Measurements from ENCODE around the gene SMARCC2.
"Not testable (repeated sequence)": the region's sequence is repeated elsewhere in the genome, so short reads cannot be mapped to it uniquely, and the experiment has no call there.

SMARCC2 gene

DNA sequence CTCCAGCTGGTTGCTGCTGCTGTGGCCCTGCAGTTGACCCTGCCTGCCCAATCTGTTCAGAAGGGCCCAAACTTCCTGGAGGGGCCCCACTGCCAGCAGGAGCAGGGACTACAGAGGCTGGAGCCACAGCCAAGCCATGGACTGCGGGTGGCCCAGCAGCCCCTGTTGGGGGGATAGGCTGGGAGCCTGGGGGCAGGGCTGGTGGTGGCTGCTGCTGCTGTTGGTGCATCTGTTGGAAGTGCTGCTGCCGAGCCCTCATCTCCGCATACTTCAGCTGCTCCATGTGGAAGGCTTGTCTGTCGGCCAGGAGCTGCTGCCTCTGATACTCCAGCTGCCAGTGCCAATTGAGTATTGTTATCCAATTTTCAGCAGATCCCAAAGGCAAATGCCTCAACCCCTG, 23.9 kb downstream of the SMARCC2 start:
- H3K4me3 ChIP-seq (ENCODE audit: low read depth, low read length) = no peak overlapping the region

- H3K4me3 ChIP-seq (ENCODE audit: low read depth, low read length) = no peak overlapping the region
Measured at GRCh38 chr12:56164345-56164729, 24.9 kb downstream of the SMARCC2 start.

DNA sequence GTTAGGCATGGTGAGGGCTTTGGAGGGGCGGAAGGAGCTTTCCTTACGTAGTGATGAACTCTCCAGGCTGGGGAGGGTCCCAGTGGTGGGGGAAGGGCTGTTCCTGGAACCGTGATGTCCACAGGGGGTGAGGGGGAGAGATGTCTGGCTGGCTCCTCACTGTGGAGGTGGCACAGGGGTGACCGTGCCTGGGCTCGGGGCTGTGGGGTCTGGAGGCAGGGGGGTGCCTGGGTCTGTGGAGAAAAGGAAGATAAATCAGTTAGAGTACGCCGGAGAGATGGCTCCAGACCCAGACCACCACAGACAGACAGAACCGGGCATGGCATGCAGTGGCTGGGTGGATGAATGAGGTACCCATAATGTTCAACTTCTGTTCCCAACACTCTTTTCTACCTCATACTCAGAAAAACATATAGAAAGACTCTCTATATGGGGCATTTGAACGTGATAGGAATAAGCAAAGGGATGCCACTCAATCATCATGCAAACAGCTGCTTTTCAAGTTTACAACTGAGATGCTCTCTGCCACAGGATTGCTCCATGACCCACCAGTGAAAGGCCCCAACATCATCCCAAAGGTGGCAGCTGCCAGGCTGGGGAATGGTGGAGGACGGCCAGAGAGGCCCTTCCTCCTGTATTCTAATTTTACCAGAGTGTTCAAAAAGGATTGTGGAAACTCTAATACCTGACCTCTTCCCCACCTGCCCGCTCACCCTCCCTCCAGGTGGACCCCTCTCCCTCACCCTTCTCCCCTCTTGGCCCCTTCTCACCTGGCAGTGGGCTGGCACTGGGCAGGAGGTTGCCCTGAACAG, 25.5 kb downstream of the SMARCC2 start:
- H3K4me3 ChIP-seq (ENCODE audit: low read depth, low read length) = no peak overlapping the region

- H3K4me3 ChIP-seq (ENCODE audit: low read depth, low read length) = no peak overlapping the region
Measured at GRCh38 chr12:56162468-56163290, 26.6 kb downstream of the SMARCC2 start.

DNA sequence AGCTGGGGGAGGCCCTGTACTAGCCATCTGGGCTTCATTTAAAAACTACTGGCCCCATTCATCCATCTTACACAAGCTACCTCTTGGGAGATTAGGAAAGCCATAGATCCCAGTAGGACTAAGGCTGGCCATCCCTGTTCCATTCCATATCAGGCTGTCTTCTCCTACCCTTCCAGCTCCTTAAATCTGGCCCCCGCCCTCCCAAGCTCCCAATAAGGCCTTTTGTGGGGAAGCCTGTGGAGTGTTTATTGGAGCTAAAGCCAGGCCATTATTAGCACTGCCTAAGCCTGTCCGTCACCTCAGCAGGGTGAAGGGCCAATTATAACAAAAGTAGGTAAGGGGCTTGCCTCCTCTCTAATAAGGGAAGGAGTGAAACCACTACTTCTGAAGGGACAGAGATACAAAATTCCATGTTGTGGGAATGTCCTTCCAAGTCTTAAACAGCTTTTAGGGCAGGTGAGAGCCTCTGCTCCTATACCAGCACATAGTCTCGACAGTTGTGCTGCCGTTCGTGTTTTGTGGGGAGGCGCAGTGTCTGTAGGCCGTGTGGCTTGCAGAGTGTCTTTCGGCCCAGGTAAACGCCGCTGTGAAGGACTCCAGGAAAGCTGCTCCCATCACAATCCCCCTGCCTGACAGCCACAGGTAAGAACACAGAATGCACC, 27.5 kb downstream of the SMARCC2 start:
- no peak overlapping the region for H3K4me3 ChIP-seq (ENCODE audit: low read depth, low read length)

- H3K4me3 ChIP-seq (ENCODE audit: low read depth, low read length) = no peak overlapping the region
Measured at GRCh38 chr12:56160894-56161689, 28.2 kb downstream of the SMARCC2 start.

- H3K4me3 ChIP-seq (ENCODE audit: low read depth, low read length) = peak overlapping the region; percentile 99
Measured at GRCh38 chr12:56160193-56160763, 29.0 kb downstream of the SMARCC2 start.

DNA sequence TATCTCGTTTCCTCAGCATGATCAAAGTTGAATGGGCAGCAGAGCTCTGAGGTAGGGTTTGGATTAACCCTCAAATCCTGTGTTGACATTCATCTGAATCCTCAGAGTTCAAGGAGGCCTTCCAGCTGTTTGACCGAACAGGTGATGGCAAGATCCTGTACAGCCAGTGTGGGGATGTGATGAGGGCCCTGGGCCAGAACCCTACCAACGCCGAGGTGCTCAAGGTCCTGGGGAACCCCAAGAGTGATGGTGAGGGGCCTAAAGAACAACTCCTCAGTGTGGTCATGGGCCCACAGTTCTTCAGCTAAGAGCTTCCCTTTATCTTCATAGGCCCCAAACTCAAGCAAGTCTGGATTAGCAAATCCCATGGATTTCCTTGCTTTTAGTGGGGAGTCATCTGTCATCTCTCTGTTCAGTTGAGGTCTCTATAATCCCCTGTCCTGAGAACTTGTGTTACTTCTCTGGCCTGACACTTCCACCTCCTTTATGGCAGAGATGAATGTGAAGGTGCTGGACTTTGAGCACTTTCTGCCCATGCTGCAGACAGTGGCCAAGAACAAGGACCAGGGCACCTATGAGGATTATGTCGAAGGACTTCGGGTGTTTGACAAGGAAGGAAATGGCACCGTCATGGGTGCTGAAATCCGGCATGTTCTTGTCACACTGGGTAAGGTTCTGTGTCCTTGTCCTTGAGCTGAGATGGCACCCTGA, 29.6 kb downstream of the SMARCC2 start:
- peak overlapping the region; percentile 99 for H3K4me3 ChIP-seq (ENCODE audit: low read depth, low read length)

DNA sequence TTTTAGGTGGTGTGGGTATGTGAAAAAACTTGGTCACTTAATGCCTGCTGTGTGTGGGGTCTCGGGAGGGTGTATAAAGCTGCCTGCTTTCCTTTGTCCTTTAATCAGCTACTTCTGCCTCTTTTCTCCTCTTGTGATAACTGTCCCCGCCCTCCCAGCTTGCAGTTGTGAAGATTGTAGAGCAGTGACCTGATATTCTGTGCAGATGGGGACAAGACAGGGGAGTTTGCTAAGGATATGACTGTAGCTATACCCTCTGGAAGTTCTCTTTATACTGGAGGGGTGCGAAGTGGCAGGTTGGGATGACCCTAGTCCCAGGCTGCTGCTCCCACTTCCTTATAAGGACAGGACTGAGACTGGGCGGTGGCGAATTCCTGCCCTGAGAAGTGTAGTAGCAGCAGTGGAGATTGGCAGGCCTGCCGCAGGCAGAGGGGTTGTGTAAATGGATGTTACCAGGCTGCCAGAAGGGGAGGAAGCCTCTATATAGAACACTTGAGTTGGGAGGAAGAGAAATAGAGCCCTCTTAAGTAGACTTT, 30.3 kb downstream of the SMARCC2 start:
- H3K4me3 ChIP-seq (ENCODE audit: low read depth, low read length) = peak overlapping the region; percentile 99

DNA sequence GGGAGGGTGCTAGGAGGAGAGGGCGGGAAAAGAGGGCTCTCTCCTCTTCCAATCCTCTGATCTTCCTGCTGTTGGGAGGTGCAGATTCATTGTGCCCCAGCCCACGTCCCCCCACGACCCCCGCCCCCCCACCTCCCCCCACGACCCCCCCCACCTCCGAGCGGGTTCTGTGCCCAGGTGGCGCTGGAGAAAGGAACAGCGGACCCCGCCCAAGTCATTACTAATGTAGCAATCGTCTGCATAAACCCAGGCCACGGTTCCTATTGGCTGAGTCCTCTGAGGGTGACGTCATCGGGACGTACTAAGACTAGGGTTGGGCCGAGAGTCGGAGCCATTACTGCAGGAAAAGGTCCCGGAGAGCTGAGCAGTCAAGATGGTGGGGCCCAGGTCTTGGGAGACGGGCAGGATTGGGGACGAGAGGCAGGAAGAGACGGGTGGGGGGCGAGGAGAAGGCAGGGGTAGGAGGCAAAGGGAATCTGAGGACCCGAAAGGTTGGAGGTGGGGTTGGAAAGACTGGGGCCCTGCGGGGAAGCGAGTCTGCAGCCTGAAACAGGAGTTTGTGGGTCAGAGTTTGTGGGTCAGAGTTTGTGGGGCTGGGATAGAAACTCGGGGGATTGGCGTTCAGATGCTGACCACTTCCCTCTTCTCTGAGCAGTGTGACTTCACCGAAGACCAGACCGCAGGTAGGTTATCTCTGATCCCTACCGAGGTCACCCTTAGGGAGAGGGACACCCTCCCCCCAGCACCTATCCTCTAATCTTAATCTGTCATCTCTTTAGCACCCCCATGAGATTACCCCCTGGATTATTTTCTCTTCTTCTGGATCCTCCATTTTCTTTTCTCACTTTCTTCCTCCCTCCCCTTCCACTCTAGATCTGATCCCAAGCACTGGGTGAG, 31.0 kb downstream of the SMARCC2 start, which contains the start of gene MYL6:
MYL6 (plus strand) TSS at position 331 of the 897 bp plus-strand sequence; CDS start at position 374, 43 bp downstream.
- H3K4me3 ChIP-seq (ENCODE audit: low read depth, low read length) = peak within 1 kb of the TSS; percentile 99

GRCh38 chr12:56157201-56158028, 31.9 kb downstream of the SMARCC2 start:
- peak overlapping the region; percentile 33 for H3K4me3 ChIP-seq (ENCODE audit: low read depth, low read length)

- not testable (repeated sequence) for H3K4me3 ChIP-seq (ENCODE audit: low read depth, low read length)
Measured at GRCh38 chr12:56156464-56157200, 32.7 kb downstream of the SMARCC2 start.

DNA sequence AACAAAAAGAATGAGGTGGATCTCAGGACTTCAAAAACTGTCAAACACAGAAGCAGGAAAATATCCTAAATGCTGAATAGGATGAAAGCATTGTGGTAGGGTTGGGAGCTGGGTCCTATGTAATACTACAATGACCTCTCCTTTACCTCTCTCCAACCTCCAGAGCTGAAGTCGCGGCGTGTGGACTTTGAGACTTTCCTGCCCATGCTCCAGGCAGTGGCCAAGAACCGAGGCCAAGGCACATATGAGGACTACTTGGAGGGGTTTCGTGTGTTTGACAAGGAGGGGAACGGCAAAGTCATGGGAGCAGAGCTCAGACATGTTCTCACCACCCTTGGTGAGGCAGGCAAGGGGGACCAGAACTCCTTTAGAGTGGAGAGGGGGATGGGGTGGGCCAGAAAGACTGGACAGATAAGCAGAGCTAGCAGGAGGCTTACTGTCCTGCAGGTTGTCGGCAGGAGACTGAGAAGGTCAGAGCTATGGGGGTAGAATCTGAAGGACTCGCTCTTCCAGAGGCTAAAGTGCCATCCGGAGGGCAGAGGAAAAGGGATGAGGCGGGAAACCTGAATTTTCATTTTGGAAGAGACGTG, 33.9 kb downstream of the SMARCC2 start:
- no peak overlapping the region for H3K4me3 ChIP-seq (ENCODE audit: low read depth, low read length)

GRCh38 chr12:56154818-56155217, 34.5 kb downstream of the SMARCC2 start:
- H3K4me3 ChIP-seq (ENCODE audit: low read depth, low read length) = no peak overlapping the region

GRCh38 chr12:56154246-56154771, 35.0 kb downstream of the SMARCC2 start:
- no peak overlapping the region for H3K4me3 ChIP-seq (ENCODE audit: low read depth, low read length)

DNA sequence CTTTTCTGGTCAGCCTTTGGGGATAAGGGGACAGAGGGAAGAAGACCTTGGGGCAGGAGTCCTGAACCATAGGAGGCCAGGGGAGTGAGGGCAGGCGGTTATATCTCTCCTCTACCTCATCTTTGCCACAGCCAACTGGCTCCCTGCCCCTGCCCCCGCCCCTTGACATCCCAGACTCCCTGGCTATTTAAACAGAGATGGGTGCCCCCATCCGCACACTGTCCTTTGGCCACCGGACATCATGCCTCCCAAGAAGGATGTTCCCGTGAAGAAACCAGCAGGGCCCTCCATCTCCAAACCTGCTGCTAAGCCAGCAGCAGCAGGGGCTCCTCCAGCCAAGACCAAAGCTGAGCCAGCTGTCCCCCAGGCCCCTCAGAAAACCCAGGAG, 35.6 kb downstream of the SMARCC2 start:
- H3K4me3 ChIP-seq (ENCODE audit: low read depth, low read length) = no peak overlapping the region
